ENCODE measurements around the gene AHI1.
A peak's percentile ranks its signal among the peaks of the same experiment; 100 is the strongest.

The AHI1 gene

DNA sequence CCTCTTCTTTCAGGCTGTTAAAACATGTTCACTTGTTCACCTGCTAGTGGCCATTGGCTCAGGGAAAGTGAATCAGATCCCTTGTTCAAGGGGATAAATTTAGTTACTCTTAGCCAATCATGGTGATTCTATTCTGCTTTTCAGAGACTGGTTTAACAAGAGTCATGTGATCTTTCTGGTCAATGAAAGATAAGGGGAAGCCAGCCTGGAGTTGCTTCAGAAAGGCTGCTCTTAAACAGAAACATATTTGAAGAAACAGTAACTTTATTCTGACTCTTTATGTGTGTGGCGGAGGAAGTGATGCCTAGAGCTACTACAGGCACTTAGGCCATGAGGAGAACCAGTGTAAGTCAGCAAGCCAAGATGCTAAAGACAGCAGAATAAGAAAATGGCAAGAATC is 28.1 kb upstream of the AHI1 start:
- TF ChIP-seq CTCF (IDR thresholded peaks at IDR 0.05; ENCODE audit: control insufficient read depth, insufficient read depth, low read depth, low read length, missing control alignments), result no peak
- no peak overlapping the region for H3K4me3 ChIP-seq (ENCODE audit: control insufficient read depth, low read depth, low read length)
- DNase-seq (ENCODE audit: low read depth), result no peak

DNA sequence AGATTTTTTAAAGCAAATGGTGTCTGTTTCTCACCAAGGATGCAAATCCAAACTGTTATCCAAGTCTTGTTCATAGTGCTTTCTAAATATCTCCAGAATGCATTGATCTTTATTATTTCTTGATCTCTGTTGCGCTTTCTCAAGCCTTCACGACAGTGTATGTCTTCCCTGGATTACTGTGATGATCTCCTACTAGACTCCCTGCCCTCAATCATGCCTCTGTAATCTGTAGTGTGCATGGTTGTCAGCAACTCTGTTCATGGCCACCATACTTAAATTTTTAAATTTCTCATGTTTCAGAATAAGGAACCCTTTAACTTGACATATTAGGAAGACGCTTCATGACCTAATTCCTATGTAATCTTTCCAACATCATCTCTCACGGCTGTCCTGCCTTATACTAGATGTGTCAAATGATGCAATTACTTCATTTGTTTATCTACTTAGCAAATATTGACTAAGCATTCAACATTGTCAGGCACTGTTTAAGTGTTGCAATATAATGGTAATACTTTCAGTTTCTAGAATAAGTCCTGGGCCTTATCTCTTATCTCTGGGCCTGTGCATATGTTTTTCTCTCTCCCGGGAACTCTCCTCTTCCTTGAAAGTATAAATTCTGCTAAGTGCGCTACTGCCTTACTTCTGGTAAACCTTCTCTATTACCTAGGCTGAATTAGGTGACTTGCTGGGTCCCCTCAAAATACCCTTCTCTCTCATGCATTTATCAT is 25.6 kb upstream of the AHI1 start:
- no peak for DNase-seq (ENCODE audit: low read depth)
- TF ChIP-seq CTCF (IDR thresholded peaks at IDR 0.05; ENCODE audit: control insufficient read depth, insufficient read depth, low read depth, low read length, missing control alignments), result no peak
- no peak overlapping the region for H3K4me3 ChIP-seq (ENCODE audit: control insufficient read depth, low read depth, low read length)

DNA sequence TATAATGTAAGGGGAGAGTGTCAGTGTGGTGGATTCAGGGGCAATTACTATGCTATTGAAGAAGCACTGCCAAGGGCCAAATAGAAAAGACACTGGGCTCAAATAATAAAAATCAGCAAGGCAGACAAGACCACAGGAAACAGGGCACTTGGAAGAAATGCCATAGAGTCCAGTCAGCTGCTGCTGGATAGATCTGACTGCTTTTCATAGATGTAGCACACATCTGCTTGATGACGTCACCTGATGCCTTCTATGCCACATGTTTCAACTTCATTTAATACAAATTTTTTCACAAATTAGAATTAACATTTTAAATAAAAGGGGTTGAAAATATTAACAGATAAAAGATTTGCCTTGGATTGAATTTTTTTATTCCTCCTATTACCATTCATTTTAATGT is 23.9 kb upstream of the AHI1 start:
- TF ChIP-seq CTCF (IDR thresholded peaks at IDR 0.05; ENCODE audit: control insufficient read depth, insufficient read depth, low read depth, low read length, missing control alignments), result no peak
- peak; percentile 59 for DNase-seq (ENCODE audit: low read depth)
- no peak overlapping the region for H3K4me3 ChIP-seq (ENCODE audit: control insufficient read depth, low read depth, low read length)

DNA sequence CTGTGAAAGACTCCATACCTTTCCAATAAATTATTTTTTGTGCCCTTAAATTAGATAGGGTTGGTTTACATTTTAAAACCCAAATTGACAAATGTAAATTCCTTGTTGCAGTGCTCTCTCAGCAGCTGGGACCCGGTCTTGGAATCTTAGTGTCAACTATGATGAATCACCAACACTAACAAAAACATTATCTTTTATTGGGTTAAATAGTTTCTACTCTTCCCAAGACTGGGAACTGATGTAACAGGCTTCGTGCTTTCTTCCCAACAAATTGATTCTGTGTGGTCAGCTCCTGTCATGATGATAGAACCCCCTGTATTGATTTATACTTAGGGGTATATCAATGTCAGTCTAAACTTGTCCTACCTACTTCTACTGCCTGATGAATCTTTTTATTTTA is 23.2 kb upstream of the AHI1 start:
- no peak overlapping the region for H3K4me3 ChIP-seq (ENCODE audit: control insufficient read depth, low read depth, low read length)
- TF ChIP-seq CTCF (IDR thresholded peaks at IDR 0.05; ENCODE audit: control insufficient read depth, insufficient read depth, low read depth, low read length, missing control alignments), result no peak
- DNase-seq (ENCODE audit: low read depth), result no peak

DNA sequence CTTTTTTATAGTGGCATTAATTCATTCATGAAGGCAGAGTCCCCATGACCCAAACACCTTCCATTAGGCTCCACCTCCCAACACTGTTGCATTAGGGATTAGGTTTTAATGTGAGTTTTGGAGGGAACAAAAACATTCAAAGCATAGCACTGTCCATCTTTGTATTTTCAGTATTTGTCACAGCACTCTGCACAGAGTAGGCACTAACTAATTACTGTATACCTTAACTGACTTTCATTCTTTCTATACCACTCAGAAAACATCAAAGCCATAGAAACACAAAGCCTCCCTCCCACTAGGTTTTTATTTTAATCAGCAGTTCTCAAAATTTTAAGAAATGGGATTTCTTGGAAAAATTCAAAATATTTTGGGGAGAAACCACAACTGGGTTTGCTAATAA is 21.8 kb upstream of the AHI1 start:
- no peak overlapping the region for H3K4me3 ChIP-seq (ENCODE audit: control insufficient read depth, low read depth, low read length)
- no peak for DNase-seq (ENCODE audit: low read depth)
- no peak for TF ChIP-seq CTCF (IDR thresholded peaks at IDR 0.05; ENCODE audit: control insufficient read depth, insufficient read depth, low read depth, low read length, missing control alignments)

- no peak overlapping the region for H3K4me3 ChIP-seq (ENCODE audit: control insufficient read depth, low read depth, low read length)
- no peak for DNase-seq (ENCODE audit: low read depth)
- TF ChIP-seq CTCF (IDR thresholded peaks at IDR 0.05; ENCODE audit: control insufficient read depth, insufficient read depth, low read depth, low read length, missing control alignments), result no peak
Measured at GRCh38 chr6:135517527-135517926, 20.0 kb upstream of the AHI1 start.
